ENCODE results near the gene MRNIP. TPM values are rescaled to one million over a fixed set of nuclear protein-coding genes. Genes with fewer than 3 reads are reported as not detected.

Gene MRNIP
- total and polyA plus RNA-seq, 2 of the 8 experiments (the other 6 are each of a cell fraction or from before 2014, with no cell fraction given), result 29.6 TPM

DNA sequence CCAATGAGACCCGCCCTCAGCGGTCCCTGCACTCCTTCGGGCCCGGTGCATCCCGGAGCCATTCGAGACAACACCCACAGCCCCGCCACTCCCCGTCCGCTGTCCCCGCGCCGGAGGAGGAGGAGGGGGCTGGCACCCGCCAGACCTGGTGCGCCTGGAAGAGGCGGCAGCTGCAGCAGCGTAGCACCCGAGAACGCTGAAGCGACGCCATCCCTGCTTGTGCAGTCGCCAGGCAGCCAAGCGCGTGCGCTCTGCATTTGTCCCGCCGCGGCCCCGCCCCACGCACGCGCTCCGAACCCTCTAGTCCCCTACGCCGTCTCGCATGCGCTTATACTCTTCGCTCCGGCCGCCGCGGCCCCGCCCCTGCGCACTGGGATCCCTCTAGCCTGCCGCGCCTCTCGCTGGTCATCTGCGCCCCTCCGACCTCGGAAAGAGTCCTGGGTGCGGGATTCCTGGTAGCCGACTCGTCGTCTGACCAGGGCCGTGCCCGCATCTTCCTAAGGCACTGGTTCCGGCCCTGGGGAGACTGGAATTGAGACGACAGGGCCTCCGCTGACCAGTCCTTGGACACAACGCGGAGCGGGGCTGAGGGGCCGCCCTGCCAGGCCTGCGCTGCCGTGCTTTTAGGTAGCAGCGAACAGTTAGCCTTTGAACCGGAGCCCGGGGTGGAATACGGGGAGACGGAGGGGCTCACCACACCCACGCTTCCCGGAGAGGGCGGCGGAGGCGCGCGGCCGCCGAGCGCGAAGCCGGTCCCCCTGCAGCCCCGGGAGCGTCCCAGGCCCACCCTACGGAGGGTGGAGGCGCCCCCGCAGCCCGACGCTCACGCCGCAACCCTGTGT, at the start of gene MRNIP (continued):
- peak; percentile 67 for TF ChIP-seq PHF8 (conservative IDR thresholded peaks at IDR 0.05; ENCODE audit: low read depth, low read length)
- TF ChIP-seq RAD21 (IDR thresholded peaks at IDR 0.05 in 1 of 2, conservative IDR thresholded peaks at IDR 0.05 in 1 of 2; ENCODE audit: low read depth in 2 of 2, low read length in 2 of 2), result peak in 1 of 2 experiments; percentile 25; a peak in 1 of 4 replicates
- no peak for TF ChIP-seq GTF2F1 (IDR thresholded peaks at IDR 0.05; ENCODE audit: borderline replicate concordance, low read depth, low read length)
- TF ChIP-seq SP2 (IDR thresholded peaks at IDR 0.05; ENCODE audit: low read length), result peak; percentile 31; the same call in 1 of the 2 replicates
- no peak for TF ChIP-seq SAP30 (IDR thresholded peaks at IDR 0.05; ENCODE audit: insufficient read depth, insufficient replicate concordance, low read length)
- peak in 1 of 2 experiments; percentile 83; a peak in 1 of 4 replicates for TF ChIP-seq HDAC2 (IDR thresholded peaks at IDR 0.05; ENCODE audit: borderline replicate concordance in 1 of 2, low read depth in 2 of 2, low read length in 2 of 2)
- peak; percentile 74; the same call in 1 of the 2 replicates for TF ChIP-seq TAF1 (IDR thresholded peaks at IDR 0.05; ENCODE audit: low read depth, low read length)
- TF ChIP-seq BACH1 (IDR thresholded peaks at IDR 0.05; ENCODE audit: low read length), result peak; percentile 48; the same call in 1 of the 2 replicates
- no peak for TF ChIP-seq HDAC6 (IDR thresholded peaks at IDR 0.05; ENCODE audit: low read depth, low read length)

All from H1 (cell line).